ENCODE measurements around the gene CAMTA1.

DNA sequence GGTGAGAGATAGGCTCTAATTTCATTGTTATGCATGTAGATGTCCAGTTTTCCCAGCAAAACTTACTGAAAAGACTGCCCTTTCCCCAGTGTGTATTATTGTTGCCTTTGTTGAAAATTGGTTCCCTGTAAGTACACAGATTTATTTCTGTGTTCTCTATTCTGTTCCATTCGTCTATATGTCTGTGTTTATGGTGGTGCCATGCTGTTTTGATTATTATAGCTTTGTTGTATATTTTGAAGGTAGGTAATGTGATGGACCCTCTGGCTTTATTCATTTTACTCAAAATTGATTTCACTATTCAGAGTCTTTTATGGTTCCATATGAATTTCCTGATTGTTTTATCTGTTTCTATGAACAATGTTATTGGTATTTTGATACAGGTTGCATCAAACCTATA is 610.0 kb downstream of the CAMTA1 start:
- TF ChIP-seq, protein P1, sequence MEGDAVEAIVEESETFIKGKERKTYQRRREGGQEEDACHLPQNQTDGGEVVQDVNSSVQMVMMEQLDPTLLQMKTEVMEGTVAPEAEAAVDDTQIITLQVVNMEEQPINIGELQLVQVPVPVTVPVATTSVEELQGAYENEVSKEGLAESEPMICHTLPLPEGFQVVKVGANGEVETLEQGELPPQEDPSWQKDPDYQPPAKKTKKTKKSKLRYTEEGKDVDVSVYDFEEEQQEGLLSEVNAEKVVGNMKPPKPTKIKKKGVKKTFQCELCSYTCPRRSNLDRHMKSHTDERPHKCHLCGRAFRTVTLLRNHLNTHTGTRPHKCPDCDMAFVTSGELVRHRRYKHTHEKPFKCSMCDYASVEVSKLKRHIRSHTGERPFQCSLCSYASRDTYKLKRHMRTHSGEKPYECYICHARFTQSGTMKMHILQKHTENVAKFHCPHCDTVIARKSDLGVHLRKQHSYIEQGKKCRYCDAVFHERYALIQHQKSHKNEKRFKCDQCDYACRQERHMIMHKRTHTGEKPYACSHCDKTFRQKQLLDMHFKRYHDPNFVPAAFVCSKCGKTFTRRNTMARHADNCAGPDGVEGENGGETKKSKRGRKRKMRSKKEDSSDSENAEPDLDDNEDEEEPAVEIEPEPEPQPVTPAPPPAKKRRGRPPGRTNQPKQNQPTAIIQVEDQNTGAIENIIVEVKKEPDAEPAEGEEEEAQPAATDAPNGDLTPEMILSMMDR (IDR thresholded peaks at IDR 0.05), result no peak
- TF ChIP-seq POLR2A (IDR thresholded peaks at IDR 0.05), result no peak

All from prostate gland (tissue), 2 donors.